ENCODE data around the gene IL20RA.

DNA sequence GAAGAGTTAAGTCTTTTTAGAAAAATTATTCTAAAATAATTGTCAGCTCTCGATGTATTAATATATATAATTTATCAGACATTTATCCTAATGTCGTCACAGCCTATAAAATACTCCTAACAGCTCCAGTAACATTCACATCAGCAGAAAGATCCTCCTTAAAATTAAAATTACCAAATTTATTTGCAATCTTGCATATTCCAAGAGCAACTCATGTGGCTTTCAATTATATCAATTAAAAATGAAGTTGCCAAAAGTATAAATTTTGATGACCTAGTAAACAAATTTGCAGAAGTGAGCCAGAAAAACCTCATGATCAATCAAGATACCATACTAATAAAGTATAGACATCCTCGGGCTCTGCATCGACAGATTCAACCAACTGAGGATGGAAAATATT lies 60.2 kb downstream of the IL20RA start:
- TF ChIP-seq, protein P1, sequence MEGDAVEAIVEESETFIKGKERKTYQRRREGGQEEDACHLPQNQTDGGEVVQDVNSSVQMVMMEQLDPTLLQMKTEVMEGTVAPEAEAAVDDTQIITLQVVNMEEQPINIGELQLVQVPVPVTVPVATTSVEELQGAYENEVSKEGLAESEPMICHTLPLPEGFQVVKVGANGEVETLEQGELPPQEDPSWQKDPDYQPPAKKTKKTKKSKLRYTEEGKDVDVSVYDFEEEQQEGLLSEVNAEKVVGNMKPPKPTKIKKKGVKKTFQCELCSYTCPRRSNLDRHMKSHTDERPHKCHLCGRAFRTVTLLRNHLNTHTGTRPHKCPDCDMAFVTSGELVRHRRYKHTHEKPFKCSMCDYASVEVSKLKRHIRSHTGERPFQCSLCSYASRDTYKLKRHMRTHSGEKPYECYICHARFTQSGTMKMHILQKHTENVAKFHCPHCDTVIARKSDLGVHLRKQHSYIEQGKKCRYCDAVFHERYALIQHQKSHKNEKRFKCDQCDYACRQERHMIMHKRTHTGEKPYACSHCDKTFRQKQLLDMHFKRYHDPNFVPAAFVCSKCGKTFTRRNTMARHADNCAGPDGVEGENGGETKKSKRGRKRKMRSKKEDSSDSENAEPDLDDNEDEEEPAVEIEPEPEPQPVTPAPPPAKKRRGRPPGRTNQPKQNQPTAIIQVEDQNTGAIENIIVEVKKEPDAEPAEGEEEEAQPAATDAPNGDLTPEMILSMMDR (IDR thresholded peaks at IDR 0.05; ENCODE audit: low read depth, low read length, poor library complexity, severe bottlenecking): no peak
- no peak for TF ChIP-seq EZH2phosphoT487 (IDR thresholded peaks at IDR 0.05; ENCODE audit: borderline replicate concordance, low read length)
